GM19099 (cell line): ENCODE data around the gene CSTF3.

ENCODE experiments used
- POLR2A ChIP-seq: IDR thresholded peaks from 3 replicates; pipeline ENCODE4 v1.6.1; 2011; ENCODE audit warnings: low read depth; ENCODE audit not compliant: insufficient read length; ENCODE audit errors: extremely low read depth

CSTF3 gene

GRCh38 chr11:33064866-33065265 lies 96.4 kb downstream of the CSTF3 start:
- TF ChIP-seq POLR2A = no peak

DNA sequence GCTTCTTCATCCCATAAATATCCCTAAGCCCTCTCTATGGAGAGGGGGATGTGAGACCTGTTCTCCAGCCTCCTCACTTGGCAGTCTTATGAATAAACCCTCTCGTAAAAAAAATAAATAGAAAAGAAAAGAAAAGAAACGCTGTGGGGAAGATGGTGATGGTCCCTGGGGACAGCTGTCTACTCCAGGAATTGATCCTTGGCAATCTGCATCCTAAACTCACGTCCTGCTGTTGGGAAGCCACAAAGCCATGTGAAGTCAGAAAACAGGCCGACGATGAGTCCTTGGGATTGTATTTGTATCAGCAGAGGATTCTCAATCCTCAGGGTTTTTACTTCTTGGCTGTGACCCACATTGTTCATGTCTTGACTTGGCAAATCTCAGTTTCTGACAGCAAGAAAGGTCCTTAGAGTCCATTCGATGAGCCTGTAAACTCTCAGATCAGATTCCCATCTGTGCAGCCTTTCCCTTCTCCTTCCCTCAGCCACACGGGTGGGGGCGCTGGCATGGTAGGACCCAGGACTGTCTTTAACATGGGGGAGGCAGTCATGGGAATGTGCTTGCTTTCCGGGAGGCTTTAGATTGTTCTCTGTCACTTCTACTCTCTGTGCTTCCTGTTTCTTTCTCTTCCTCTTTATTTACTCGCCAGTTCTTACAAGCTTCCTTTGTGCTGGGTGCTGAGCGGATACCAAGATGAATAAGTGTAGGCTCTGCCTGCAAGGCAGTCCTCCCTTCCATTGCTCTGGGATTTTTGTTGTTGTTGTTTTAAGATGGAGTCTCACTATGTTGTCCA lies 97.1 kb downstream of the CSTF3 start:
- no peak for TF ChIP-seq POLR2A

- no peak for TF ChIP-seq POLR2A
Measured at GRCh38 chr11:33063326-33063881, 97.9 kb downstream of the CSTF3 start.

DNA sequence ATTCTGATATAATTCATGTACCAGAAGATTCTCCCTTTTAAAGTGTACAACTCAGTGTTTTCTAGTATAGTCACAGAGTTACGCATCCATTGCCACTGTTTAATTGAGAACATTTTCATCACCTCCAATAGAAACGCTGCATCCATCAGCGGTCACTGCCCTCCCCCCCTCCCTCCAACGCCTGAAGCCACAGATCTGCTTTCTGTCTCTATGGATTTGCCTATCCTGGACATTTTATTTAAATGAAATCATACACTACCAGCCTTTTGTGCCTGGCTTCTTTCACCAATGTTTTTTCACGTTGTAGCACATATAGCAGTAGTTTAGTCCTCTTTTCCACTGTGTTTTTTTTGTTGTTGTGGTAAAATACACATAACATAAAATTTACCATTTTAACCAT lies 99.1 kb downstream of the CSTF3 start:
- no peak for TF ChIP-seq POLR2A

DNA sequence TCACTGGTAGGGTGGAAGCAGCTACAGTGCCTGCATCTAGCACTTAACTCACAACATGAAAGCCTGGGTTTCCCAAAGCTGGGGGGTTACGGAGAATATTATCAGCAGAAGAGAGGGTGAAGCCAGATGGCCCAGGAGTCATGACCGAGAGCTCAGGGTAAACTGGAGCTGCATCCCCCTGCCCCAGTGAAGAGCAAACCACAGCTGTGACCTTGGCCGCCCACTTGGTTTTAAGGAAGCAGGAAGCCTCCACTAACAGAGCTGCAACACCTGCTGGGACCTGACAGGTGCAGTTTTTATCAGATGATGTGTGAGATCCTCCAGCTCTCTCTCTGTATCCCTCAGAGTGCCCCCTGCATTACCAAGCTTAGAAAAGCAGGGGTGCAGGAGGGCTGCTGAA lies 101.0 kb downstream of the CSTF3 start:
- no peak for TF ChIP-seq POLR2A

DNA sequence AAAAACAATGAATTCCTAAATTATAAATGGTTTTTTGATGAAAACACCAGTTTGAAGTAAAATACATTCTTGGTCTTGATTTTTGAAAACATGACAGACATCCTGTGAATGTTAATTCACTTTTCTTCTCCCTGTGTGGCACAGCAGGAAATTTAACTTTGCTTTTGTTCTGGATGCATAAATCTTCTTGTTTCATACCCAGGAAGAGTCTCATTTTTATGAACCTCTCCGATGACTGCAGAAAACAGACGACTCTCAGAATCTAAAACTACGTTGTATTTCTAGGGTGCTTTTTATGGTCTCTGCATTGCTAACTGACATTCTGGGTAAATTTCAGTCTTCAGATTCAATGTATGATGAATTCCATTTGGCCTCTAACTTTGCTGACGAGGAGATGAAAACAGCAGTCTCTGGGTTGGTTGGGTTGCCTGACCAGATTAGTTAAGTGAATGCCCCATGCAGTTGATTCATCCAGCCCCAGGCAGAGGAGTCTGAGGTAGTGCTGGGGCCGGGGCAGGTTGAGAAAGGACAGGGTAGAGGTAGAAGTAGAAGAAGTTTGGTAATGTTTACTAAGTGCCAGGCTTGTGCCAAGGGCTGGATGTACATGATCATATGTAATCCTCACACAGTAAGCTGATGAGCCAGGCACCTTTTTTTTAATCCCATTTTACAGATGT lies 101.8 kb downstream of the CSTF3 start:
- TF ChIP-seq POLR2A = no peak

- no peak for TF ChIP-seq POLR2A
Measured at GRCh38 chr11:33057284-33057683, 104.0 kb downstream of the CSTF3 start.

- no peak for TF ChIP-seq POLR2A
Measured at GRCh38 chr11:33055375-33055774, 105.9 kb downstream of the CSTF3 start.

DNA sequence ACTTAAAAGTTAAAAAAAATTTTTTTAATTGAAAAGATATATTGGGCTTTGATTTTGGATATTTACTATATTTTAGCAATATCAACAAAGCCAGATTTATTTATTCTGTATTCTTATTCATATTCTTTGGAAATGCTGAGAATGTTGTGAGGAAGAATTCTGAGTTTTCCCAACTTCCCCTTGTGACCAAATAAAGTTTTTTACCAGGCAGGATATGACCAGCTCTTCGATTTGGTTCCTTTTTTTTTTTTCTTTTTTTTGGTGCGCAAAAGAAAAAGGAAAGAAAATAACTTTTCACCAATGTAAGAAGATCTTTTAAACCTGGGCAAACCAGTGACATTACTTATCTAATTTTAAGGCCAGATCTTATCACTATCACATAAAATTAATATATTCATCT lies 109.0 kb downstream of the CSTF3 start:
- no peak for TF ChIP-seq POLR2A

GRCh38 chr11:33045551-33046255 lies 115.6 kb downstream of the CSTF3 start:
- TF ChIP-seq POLR2A = no peak

DNA sequence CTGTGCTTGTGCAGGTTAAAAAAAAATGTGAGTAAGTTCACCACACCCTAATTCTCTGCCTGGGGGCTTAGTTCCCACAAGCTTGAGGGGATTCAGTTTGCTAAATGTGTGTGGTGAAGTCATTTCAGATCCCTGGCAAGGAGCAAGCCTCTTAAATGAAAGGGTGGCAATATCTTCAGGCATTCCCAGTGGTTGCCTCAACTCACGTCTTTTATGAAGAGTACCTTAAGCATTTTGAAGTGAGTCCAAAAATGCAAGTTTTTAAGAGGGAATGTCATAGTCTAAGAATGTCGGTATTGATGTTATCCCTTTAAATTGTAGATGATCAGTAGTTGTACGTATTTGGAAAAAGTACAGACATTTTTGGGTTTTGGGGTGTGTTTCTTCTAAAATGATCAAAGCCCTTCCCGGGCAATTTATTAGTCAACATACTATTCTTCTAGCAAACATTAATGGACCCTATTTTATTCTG lies 117.0 kb downstream of the CSTF3 start:
- TF ChIP-seq POLR2A = no peak

- TF ChIP-seq POLR2A = no peak
Measured at GRCh38 chr11:33043221-33043830, 118.0 kb downstream of the CSTF3 start.

DNA sequence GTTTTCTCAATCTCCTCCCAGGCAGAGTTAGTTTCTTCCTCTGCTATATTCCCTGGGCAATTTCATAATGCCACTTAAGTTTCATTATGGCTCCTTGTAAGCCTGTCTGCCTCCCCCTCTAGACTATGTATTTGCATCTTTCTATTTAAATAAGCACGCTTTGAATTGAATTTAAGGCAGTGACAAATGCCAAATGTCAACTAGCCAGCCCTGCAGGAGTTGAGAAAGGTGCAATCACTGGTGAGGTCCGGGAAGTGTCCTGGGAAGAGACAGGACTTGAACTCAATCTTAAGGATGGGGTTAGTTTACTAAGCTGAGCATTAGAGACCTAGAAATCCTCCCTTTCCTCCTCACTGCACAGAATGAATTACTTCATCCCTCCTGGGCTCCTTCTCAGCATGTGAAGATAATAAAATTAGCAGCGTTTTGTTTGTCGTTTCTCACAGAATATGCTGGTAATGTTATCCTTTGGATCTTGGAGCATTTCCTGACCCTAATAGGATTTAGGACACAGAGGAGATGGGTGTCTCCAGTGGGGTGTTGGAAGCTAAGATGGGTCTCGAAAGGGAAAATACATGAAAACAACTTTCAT lies 120.3 kb downstream of the CSTF3 start:
- no peak for TF ChIP-seq POLR2A

DNA sequence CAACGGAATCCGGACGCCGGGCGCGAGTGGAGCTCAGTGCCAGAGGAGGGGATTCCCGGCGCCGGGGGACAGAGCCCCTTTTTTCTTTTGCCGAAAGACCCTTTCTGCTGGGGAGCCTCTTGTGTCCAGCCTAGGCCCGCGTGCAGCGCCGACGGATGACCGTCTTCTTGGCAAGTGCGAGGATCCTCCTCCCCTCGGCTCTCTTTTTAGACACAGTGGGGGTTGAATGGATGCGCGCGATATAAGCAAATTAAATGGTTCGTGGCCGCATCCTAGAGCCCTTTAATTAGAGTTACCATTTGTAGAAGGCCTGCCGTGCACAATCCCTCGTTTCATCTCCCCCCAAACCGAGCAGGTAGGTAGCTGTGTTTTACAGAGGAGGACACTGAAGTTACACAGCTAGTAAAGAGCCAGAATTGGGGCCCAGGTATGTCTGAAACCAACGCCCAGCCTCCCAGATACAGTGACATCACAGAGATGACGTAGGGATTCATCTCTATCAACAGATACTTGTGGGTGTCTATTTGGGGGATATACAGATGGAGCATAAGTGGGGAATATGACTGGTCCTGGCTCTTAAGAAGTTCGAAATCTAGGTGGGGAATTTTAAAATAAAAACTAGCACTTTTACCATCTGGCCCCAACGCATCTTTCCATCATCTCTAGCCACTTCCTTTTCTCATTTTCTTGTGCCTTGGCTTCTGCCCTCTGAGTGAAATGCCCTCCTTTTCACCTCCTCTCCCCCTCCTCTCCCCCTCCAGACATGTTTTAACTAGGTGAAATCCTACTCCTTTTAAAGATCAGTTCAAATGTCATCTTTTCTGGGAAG lies 121.0 kb downstream of the CSTF3 start:
- no peak for TF ChIP-seq POLR2A
